Measurements from ENCODE around the gene PCBP1. TPM values are rescaled to one million over a fixed set of nuclear protein-coding genes. Genes with fewer than 3 reads are reported as not detected.

The PCBP1 gene
- total RNA-seq, 1 donor from 2014 or later: 73.6 TPM

DNA sequence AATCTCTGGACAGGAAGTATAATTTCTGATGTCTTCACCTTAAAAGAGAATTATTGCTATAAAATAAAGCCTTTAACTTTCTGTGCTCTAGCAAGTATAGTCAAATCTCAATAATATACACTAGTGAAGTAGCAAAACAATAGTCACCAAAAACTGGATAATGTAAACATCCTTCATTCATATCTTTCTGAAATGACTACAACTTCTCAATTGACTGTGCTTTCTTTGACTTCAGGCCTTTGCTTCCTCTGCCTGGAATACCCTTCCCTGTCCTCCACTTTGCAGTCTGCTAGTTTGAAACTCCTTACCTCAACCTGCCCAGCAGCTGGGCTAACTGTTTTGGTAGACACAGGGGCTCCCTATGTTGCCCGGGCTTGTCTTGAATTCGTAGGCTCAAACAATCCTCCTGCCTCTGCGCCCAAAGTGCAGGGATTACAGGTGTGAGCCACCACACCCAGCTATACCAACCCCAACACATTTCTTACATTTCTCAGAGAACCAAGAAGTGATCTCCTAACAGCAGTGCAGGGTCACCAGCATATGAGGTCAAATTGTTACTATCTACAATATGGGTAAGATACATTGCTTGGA lies 6.6 kb upstream of the PCBP1 start:
- TF ChIP-seq, protein P1, sequence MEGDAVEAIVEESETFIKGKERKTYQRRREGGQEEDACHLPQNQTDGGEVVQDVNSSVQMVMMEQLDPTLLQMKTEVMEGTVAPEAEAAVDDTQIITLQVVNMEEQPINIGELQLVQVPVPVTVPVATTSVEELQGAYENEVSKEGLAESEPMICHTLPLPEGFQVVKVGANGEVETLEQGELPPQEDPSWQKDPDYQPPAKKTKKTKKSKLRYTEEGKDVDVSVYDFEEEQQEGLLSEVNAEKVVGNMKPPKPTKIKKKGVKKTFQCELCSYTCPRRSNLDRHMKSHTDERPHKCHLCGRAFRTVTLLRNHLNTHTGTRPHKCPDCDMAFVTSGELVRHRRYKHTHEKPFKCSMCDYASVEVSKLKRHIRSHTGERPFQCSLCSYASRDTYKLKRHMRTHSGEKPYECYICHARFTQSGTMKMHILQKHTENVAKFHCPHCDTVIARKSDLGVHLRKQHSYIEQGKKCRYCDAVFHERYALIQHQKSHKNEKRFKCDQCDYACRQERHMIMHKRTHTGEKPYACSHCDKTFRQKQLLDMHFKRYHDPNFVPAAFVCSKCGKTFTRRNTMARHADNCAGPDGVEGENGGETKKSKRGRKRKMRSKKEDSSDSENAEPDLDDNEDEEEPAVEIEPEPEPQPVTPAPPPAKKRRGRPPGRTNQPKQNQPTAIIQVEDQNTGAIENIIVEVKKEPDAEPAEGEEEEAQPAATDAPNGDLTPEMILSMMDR (conservative IDR thresholded peaks at IDR 0.05; ENCODE audit: low read depth, low read length): no peak
- no peak for DNase-seq (ENCODE audit: low read depth)
- H3K4me3 ChIP-seq (ENCODE audit: low read depth, low read length): no peak overlapping the region

DNA sequence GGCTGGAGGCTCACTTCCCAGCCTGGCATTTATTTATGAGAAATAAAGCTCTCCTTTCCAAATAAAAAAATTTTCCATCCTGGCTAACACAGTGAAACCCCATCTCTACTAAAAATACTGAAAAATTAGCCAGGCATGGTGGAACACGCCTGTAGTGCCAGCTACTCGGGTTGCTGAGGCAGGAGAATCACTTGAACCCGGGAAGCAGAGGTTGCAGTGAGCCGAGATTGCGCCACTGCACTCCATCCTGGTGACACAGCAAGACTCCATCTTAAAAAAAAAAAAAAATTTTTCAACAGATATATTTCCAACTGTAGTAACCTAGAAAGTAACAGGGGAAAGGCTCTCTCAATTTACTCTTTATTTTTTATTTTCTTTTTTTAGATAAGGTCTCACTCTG lies 6.1 kb upstream of the PCBP1 start:
- no peak overlapping the region for H3K4me3 ChIP-seq (ENCODE audit: low read depth, low read length)
- TF ChIP-seq, protein P1 (conservative IDR thresholded peaks at IDR 0.05; ENCODE audit: low read depth, low read length): no peak
- no peak for DNase-seq (ENCODE audit: low read depth)

DNA sequence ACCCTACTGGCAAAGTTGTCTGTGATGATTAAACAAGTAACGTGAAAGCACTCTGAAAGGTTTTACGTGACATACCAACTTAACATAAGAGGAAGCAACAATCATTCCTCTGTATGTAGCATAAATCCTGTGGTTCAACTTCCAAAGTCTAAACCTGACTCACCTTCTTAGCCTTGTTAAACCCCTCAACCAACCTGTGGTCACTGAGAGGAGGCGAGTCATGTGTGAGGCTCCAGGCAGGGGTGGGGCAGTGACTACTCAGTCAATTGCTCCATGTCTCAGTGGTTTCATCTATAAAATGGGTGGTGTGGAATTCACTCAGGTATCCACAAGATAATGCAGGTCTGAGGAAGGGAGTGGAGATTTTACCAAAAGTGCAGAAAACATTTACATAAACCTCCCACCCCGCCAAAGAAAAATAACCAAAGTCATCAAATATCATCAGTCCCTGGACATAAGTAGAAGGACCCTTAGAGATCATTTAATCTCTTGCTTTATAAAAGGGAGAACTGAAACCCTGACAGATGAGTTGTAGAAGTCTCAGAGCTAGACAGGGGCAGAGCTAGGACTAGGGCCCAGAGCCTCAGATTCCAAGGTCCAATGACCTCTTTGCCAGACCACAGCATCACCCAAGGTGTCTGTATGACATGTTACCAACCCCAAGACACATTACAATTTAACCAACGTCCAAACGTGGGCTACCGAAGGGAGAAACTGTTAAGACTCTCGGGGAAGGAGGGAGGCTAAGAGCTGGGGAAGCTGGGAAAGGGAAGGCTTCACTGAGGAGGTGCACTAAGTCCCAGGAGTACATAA lies 3.7 kb upstream of the PCBP1 start:
- TF ChIP-seq, protein P1 (conservative IDR thresholded peaks at IDR 0.05; ENCODE audit: low read depth, low read length): no peak
- DNase-seq (ENCODE audit: low read depth): no peak
- no peak overlapping the region for H3K4me3 ChIP-seq (ENCODE audit: low read depth, low read length)

DNA sequence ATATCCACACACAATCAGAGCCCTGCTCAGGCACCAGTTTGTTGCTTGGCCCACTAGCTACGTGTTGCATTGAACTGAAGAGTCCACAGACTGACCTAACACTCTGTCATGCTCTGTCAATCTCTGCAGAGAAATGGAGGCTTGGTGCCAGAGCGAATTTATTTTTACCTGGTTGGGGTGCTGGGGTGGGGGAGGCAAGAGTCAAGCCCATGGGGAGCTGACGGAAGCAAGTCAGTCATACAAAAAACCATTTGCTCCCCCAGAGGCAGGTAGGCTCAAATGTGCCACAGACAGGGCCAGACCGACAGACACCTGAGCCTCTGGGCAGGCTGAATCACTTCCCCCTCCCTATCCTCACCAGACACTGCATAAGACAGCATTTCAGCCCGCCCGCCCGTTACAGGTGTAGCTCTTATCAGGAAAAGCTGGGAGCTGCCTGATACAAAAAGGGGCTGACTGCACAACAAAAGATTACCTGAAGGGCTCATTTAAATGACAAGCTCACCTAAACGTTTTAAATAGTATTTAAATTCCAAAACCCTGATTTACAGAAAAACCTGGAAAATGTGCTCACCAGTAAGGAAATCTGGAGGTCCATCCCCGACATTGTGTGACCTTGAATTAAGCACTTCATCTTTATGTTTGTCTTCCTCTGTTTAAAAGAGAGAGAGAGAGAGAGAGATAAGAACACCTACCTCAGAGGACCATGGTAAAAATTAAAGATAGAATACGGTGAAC lies 2.1 kb upstream of the PCBP1 start:
- H3K4me3 ChIP-seq (ENCODE audit: low read depth, low read length): peak overlapping the region; percentile 16
- no peak for DNase-seq (ENCODE audit: low read depth)
- TF ChIP-seq, protein P1 (conservative IDR thresholded peaks at IDR 0.05; ENCODE audit: low read depth, low read length): no peak

DNA sequence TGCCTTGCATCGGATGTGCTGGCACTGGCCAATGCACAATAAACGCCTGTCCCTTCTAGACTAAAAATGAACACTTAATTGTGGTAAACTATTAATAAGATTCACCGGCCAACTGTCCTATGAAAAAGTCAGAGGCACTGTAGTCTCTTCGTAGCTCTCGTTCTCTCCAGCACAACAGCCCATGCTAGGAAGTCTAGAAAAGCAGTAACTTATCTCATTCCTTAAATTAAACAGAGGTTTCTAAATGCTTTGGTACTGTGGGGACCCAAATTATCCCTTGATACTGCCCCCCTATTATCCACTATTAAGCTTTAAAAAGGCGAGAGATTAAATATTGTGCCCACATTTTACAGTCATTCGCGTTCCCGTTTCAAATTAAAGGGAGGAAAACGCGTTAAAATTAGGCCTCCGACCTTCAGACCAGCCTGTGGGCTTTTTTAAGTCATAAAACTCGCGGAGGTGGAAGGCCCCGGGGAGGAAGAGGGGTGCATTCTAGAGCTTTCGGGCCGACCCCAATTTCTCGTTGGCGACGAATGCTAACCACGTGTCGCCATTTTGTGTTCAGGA lies 1.5 kb upstream of the PCBP1 start:
- no peak for DNase-seq (ENCODE audit: low read depth)
- H3K4me3 ChIP-seq (ENCODE audit: low read depth, low read length): peak overlapping the region; percentile 73
- TF ChIP-seq, protein P1 (conservative IDR thresholded peaks at IDR 0.05; ENCODE audit: low read depth, low read length): no peak

DNA sequence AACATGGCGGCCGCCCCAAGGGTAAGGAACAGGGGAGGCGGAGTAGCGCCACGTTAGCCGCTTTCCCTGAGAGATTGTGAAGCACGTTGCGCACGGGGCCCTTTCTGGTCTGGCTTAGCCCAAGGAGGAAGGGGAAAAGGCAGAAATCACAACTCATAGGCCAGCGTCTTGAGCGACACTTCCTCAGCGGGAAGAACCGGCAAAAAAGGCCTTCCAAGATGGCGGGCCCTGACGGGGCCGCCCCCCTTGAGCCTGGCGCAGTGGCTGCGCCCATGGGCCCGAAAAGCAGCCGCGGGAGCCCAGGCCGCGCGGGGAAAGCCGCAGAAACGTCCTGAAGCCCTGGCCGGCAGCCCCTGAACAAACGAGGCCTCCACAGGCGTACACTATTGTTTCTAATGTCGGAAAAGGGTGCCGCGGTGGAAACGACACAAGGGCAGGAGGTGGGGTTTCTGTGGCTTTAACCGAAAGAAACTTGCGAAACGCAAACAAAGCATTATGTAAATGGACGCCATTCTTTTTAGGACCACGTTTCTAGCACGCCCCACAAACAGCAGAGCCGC lies 919 bp upstream of the PCBP1 start:
- DNase-seq (ENCODE audit: low read depth): no peak
- TF ChIP-seq, protein P1 (conservative IDR thresholded peaks at IDR 0.05; ENCODE audit: low read depth, low read length): no peak
- H3K4me3 ChIP-seq (ENCODE audit: low read depth, low read length): peak overlapping the region; percentile 73

All from epithelial cell of proximal tubule (primary cell).